HCT116 (cell line): ENCODE results near the gene NSD2. TPM values are rescaled to one million over a fixed set of nuclear protein-coding genes. Genes with fewer than 3 reads are reported as not detected.

ENCODE experiments used
- ATAC-seq: fragments of 200-7000 bp; cut with Tn5 transposase; 2 replicates; pipeline ENCODE4 v1.9.1; 2020; ENCODE audit warnings: mild to moderate bottlenecking, moderate library complexity
- BruUV-seq: library from RNA; stranded (reverse); fragments of 400-500 nt; replicated peaks from 2 replicates; lab custom pipeline; 2021; lab: Mats Ljungman, UMichigan
- CTCF ChIA-PET: fragments of 300-600 bp; sonication (Branson Sonifier 250); formaldehyde crosslinking; loops from one replicate; lab custom pipeline; 2021; ENCODE audit warnings: antibody characterized with exemption; lab: Charles Lee
- POLR2A ChIA-PET: fragments of 300-600, 350-600 bp; sonication (Branson Sonifier 250); formaldehyde crosslinking; loops from one replicate; lab custom pipeline; 2021; ENCODE audit warnings: antibody characterized with exemption; lab: Charles Lee
- RAD21 ChIA-PET, 2 experiments: fragments of 300-600 bp; sonication (Branson Sonifier 250); formaldehyde crosslinking; loops; one replicate each; lab custom pipeline; 2023; ENCODE audit warnings: low total read pairs in 2 of 2; ENCODE audit not compliant: uncharacterized antibody in 2 of 2, unreplicated experiment in 2 of 2, low non-redundant PET in 1 of 2; lab: Charles Lee
- DNase-seq: peaks from one replicate; pipeline ENCODE4 v3.0.0-alpha.2; 2010; ENCODE audit warnings: low read depth, low spot score
- H2AFZ ChIP-seq: fragments of 200-600 bp; shearing (Covaris generic), sonication (generic); 2 replicates; pipeline ENCODE4 v1.6.1; 2017; ENCODE audit warnings: low read depth, mixed run types, mixed read lengths, antibody characterized with exemption, low read length; ENCODE audit not compliant: poor library complexity, severe bottlenecking
- H3K27ac ChIP-seq: 2 replicates; pipeline ENCODE4 v1.5.1; 2012; ENCODE audit warnings: low read depth, low read length
- H3K27me3 ChIP-seq: fragments of 200-600 bp; sonication (generic); 2 replicates; pipeline ENCODE4 v1.6.1; 2016; ENCODE audit warnings: mixed run types, low read length, mixed read lengths; ENCODE audit not compliant: insufficient read depth
- H3K36me3 ChIP-seq, 2 experiments: fragments of 200-500 bp in 1 of 2; fragments of 200-600 bp in 1 of 2; sonication (Bioruptor generic) in 1 of 2; sonication (generic) in 1 of 2; 2 replicates each; pipeline versions ENCODE4 v1.5.1 to v1.6.1; 2014 to 2016; ENCODE audit warnings: low read length in 2 of 2, inconsistent platforms in 1 of 2, mixed read lengths in 1 of 2, mixed run types in 1 of 2; ENCODE audit not compliant: insufficient read depth in 2 of 2, control insufficient read depth in 1 of 2
- H3K4me1 ChIP-seq, 2 experiments: fragments of 200-600 bp in 1 of 2; sonication (generic) in 1 of 2; 2 replicates each; pipeline versions ENCODE4 v1.5.1 to v1.6.1; 2012 to 2017; ENCODE audit warnings: low read length in 2 of 2, inconsistent platforms in 1 of 2, mild to moderate bottlenecking in 1 of 2, mixed read lengths in 1 of 2, mixed run types in 1 of 2, moderate library complexity in 1 of 2; ENCODE audit not compliant: insufficient read depth in 2 of 2, control insufficient read depth in 1 of 2
- H3K4me2 ChIP-seq: fragments of 200-600 bp; sonication (generic); 2 replicates; pipeline ENCODE4 v1.6.1; 2017; ENCODE audit warnings: mixed run types, low read length, mixed read lengths
- H3K4me3 ChIP-seq, 2 experiments: fragments of 200-600 bp in 1 of 2; sonication (generic) in 1 of 2; replicated peaks in 1 of 2; 2 replicates each; pipeline ENCODE4 v1.5.1; 2011 to 2016; ENCODE audit warnings: low read length in 2 of 2, control low read depth in 1 of 2, low read depth in 1 of 2, mild to moderate bottlenecking in 1 of 2, mixed read lengths in 1 of 2, mixed run types in 1 of 2
- H3K79me2 ChIP-seq: fragments of 200-600 bp; sonication (generic); 2 replicates; pipeline ENCODE4 v1.6.1; 2017; ENCODE audit warnings: mild to moderate bottlenecking, mixed run types, low read length, moderate library complexity, mixed read lengths; ENCODE audit not compliant: insufficient read depth
- H3K9ac ChIP-seq: fragments of 200-600 bp; sonication (generic); 2 replicates; pipeline ENCODE4 v1.6.1; 2016; ENCODE audit warnings: low read length, mixed read lengths
- H3K9me2 ChIP-seq: fragments of 200-600 bp; sonication (generic), shearing (Covaris generic); 2 replicates; pipeline ENCODE4 v1.6.1; 2017; ENCODE audit warnings: mixed run types, mild to moderate bottlenecking, moderate library complexity; ENCODE audit not compliant: insufficient read depth
- H3K9me3 ChIP-seq, 2 experiments: fragments of 200-500 bp in 1 of 2; fragments of 200-600 bp in 1 of 2; sonication (Bioruptor generic) in 1 of 2; sonication (generic) in 1 of 2; 2 replicates each; pipeline ENCODE4 v1.6.1; 2014 to 2017; ENCODE audit warnings: low read length in 2 of 2, mixed read lengths in 2 of 2, inconsistent platforms in 1 of 2, low read depth in 1 of 2, mild to moderate bottlenecking in 1 of 2, mixed run types in 1 of 2, moderate library complexity in 1 of 2; ENCODE audit not compliant: control insufficient read depth in 1 of 2, insufficient read depth in 1 of 2
- H4K20me1 ChIP-seq: fragments of 200-600 bp; sonication (generic), shearing (Covaris generic); 2 replicates; pipeline ENCODE4 v1.6.1; 2017; ENCODE audit warnings: mixed run types, mild to moderate bottlenecking, moderate library complexity; ENCODE audit not compliant: insufficient read depth
- ATF3 ChIP-seq: IDR thresholded peaks from 2 replicates; pipeline ENCODE4 v1.6.1; 2012
- CBX3 ChIP-seq: IDR thresholded peaks from 2 replicates; pipeline ENCODE4 v1.6.1; 2012; ENCODE audit warnings: low read depth
- CEBPB ChIP-seq: IDR thresholded peaks from 2 replicates; pipeline ENCODE4 v1.6.1; 2012; ENCODE audit warnings: low read depth
- CTCF ChIP-seq, 3 experiments: fragments of 200-600 bp in 1 of 3; sonication (generic) in 1 of 3; IDR thresholded peaks in 2 of 3; conservative IDR thresholded peaks in 1 of 3; 2 replicates each; pipeline ENCODE4 v1.5.1; 2012 to 2017; ENCODE audit warnings: low read depth in 2 of 3, low read length in 2 of 3, antibody characterized with exemption in 1 of 3, borderline replicate concordance in 1 of 3, control low read depth in 1 of 3, mild to moderate bottlenecking in 1 of 3, mixed read lengths in 1 of 3, mixed run types in 1 of 3, moderate library complexity in 1 of 3; ENCODE audit not compliant: insufficient read depth in 1 of 3
- EGR1 ChIP-seq: IDR thresholded peaks from 2 replicates; pipeline ENCODE4 v1.6.1; 2012; ENCODE audit warnings: low read depth
- ELF1 ChIP-seq: IDR thresholded peaks from 2 replicates; pipeline ENCODE4 v1.6.1; 2012; ENCODE audit warnings: low read depth, borderline replicate concordance
- EZH2 ChIP-seq: fragments of 200-600 bp; sonication (generic); IDR thresholded peaks from 2 replicates; pipeline ENCODE4 v1.6.1; 2017; ENCODE audit warnings: antibody characterized with exemption, mixed run types
- EZH2phosphoT487 ChIP-seq: fragments of 200-600 bp; IDR thresholded peaks from 2 replicates; pipeline ENCODE4 v1.6.1; 2018; ENCODE audit warnings: antibody characterized with exemption, borderline replicate concordance
- MAX ChIP-seq: IDR thresholded peaks from 2 replicates; pipeline ENCODE4 v1.6.1; 2012
- POLR2A ChIP-seq: IDR thresholded peaks from 2 replicates; pipeline ENCODE4 v1.7.0; 2011; ENCODE audit warnings: borderline replicate concordance; ENCODE audit not compliant: insufficient read depth, insufficient read length; ENCODE audit errors: extremely low read depth
- POLR2AphosphoS5 ChIP-seq: IDR thresholded peaks from 2 replicates; pipeline ENCODE4 v1.6.1; 2011; ENCODE audit warnings: mild to moderate bottlenecking, low read depth, low read length, moderate library complexity
- RAD21 ChIP-seq: IDR thresholded peaks from 2 replicates; pipeline ENCODE4 v1.6.1; 2012; ENCODE audit warnings: low read depth, mild to moderate bottlenecking
- SIN3A ChIP-seq: IDR thresholded peaks from 2 replicates; pipeline ENCODE4 v1.6.1; 2012; ENCODE audit warnings: low read depth
- SRF ChIP-seq: IDR thresholded peaks from 2 replicates; pipeline ENCODE4 v1.6.1; 2012; ENCODE audit warnings: low read depth
- ZBTB33 ChIP-seq: IDR thresholded peaks from 2 replicates; pipeline ENCODE4 v1.6.1; 2011; ENCODE audit warnings: mild to moderate bottlenecking, low read length, moderate library complexity; ENCODE audit not compliant: insufficient replicate concordance; ENCODE audit errors: extremely low read depth
- ZFX ChIP-seq: fragments of 450-650 bp; IDR thresholded peaks from 2 replicates; pipeline ENCODE4 v1.6.1; 2017
- intact Hi-C: fragments of 100-400 bp; cut with micrococcal nuclease; formaldehyde crosslinking; loops from 2 replicates; pipeline ENCODE4 v1.10.0; 2022
- total RNA-seq: library from RNA; stranded (reverse); gene quantifications from one replicate; pipeline ENCODE4 v1.2.1, GENCODE V29; 2021; ENCODE audit not compliant: unreplicated experiment

Gene NSD2
- total RNA-seq, 1 experiment from 2014 or later: 145 TPM

GRCh38 chr4:1962980-1963379 lies 91.8 kb downstream of the NSD2 start:
- no peak for ATAC-seq
- no peak overlapping the region for H2AFZ ChIP-seq
- CTCF ChIA-PET: no interaction called here
- no peak overlapping the region for H3K4me3 ChIP-seq
- TF ChIP-seq EZH2phosphoT487: no peak
- no peak for TF ChIP-seq POLR2A
- no peak for TF ChIP-seq EZH2
- TF ChIP-seq SIN3A: no peak
- TF ChIP-seq ZFX: no peak
- TF ChIP-seq EGR1: no peak
- TF ChIP-seq SRF: no peak
- TF ChIP-seq CBX3: no peak
- TF ChIP-seq, all 23 proteins: peak for 0
- intact Hi-C loops: no loop called here
- Histone ChIP-seq H3K79me2 (peaks cover 26% of the 10 kb centered on the region), H3K36me3 (peaks cover 34 to 62% of the 10 kb centered on the region in 2 experiments), H3K9ac (no peak overlapping the region), H3K27ac (no peak overlapping the region), H3K9me3 (no peaks in the 10 kb centered on the region), H4K20me1 (no peaks in the 10 kb centered on the region), H3K4me1 (no peaks in the 10 kb centered on the region), H3K27me3 (no peaks in the 10 kb centered on the region), H3K9me2 (no peaks in the 10 kb centered on the region), H3K4me2 (no peak overlapping the region)
- DNase-seq: no peak
- BruUV-seq: no TSS peak
- ChIA-PET RAD21 (no interaction called here), POLR2A (no interaction called here)

- no peak overlapping the region for H3K27ac ChIP-seq
- ChIA-PET POLR2A (no interaction called here), CTCF (no interaction called here), RAD21 (no interaction called here)
- H3K9me2 ChIP-seq: no peaks in the 10 kb centered on the region
- H2AFZ ChIP-seq: no peak overlapping the region
- H3K9ac ChIP-seq: no peak overlapping the region
- H3K4me1 ChIP-seq: no peaks in the 10 kb centered on the region
- H3K9me3 ChIP-seq: no peaks in the 10 kb centered on the region
- ATAC-seq (no peak), DNase-seq (no peak)
- intact Hi-C loops: no loop called here
- no peaks in the 10 kb centered on the region for H4K20me1 ChIP-seq
- H3K27me3 ChIP-seq: no peaks in the 10 kb centered on the region
- peaks cover 26% of the 10 kb centered on the region for H3K79me2 ChIP-seq
- H3K4me2 ChIP-seq: no peak overlapping the region
- no peak overlapping the region for H3K4me3 ChIP-seq
- no TSS peak for BruUV-seq
- H3K36me3 ChIP-seq: peaks cover 32 to 56% of the 10 kb centered on the region in 2 experiments
- no peak for TF ChIP-seq ELF1
- no peak for TF ChIP-seq EZH2
- no peak for TF ChIP-seq POLR2AphosphoS5
- no peak for TF ChIP-seq CTCF (IDR thresholded peaks at IDR 0.05 in 2 of 3, conservative IDR thresholded peaks at IDR 0.05 in 1 of 3; ENCODE audit: borderline replicate concordance in 1 of 3, insufficient read depth in 1 of 3, low read depth in 2 of 3, low read length in 2 of 3)
- TF ChIP-seq RAD21: no peak
- TF ChIP-seq SRF: no peak
- TF ChIP-seq ZBTB33: no peak
- TF ChIP-seq CEBPB: no peak
- TF ChIP-seq CBX3: no peak
- no peak for TF ChIP-seq ATF3
- TF ChIP-seq MAX: no peak
Observed at GRCh38 chr4:1964443-1964842, 93.2 kb downstream of the NSD2 start.
